Cardiac muscle cell (in vitro differentiated cells and primary cell): Measurements from ENCODE around the gene PTP4A2. TPM values are rescaled to one million over a fixed set of nuclear protein-coding genes. Genes with fewer than 3 reads are reported as not detected.

Experiments
- DNase-seq, 2 donors: peaks; one replicate each; pipeline versions ENCODE4 v3.0.0 to v3.0.0-alpha.2; 2010 to 2017; ENCODE audit warnings: low read depth in 1 of 2, low spot score in 1 of 2
- H3K27ac ChIP-seq: fragments of 200-600 bp; sonication (generic); 2 replicates; pipeline ENCODE4 v1.5.1; 2016
- H3K27me3 ChIP-seq: fragments of 200-600 bp; sonication (generic); 2 replicates; pipeline ENCODE4 v1.6.0; 2016; ENCODE audit warnings: control low read depth
- H3K36me3 ChIP-seq: fragments of 200-600 bp; sonication (generic); 2 replicates; pipeline ENCODE4 v1.5.1; 2016; ENCODE audit warnings: control low read depth
- H3K4me1 ChIP-seq: fragments of 200-600 bp; sonication (generic); 2 replicates; pipeline ENCODE4 v1.8.1; 2017; ENCODE audit warnings: low read depth, mild to moderate bottlenecking, mixed run types
- H3K4me3 ChIP-seq: fragments of 200-600 bp; sonication (generic); 2 replicates; pipeline ENCODE4 v1.5.1; 2016; ENCODE audit warnings: mild to moderate bottlenecking
- H3K9me3 ChIP-seq: fragments of 200-600 bp; sonication (generic); 2 replicates; pipeline ENCODE4 v1.5.1; 2017; ENCODE audit warnings: low read depth, mild to moderate bottlenecking, control low read depth
- CTCF ChIP-seq: IDR thresholded peaks from 2 replicates; pipeline ENCODE4 v1.5.1; 2012; ENCODE audit warnings: low read depth, mild to moderate bottlenecking, low read length
- polyA plus RNA-seq: library from polyadenylated mRNA; unstranded; fragments of >200 nt; fragmentation: Nextera tagmentation; extraction: Ambion mirVana; gene quantifications from 2 replicates; pipeline ENCODE4 v1.2.1, GENCODE V29; 2016
- total RNA-seq: library from RNA; depleted of rRNA; stranded (reverse); fragments of >200 nt; gene quantifications from 2 replicates; pipeline ENCODE4 v1.2.3, GENCODE V29; 2016

The PTP4A2 gene
- total and polyA plus RNA-seq, 2 experiments from 2014 or later = 161 to 285 TPM

- no peaks in the 10 kb centered on the region for H3K9me3 ChIP-seq
- no peak for DNase-seq
- H3K36me3 ChIP-seq = no peaks in the 10 kb centered on the region
- H3K4me1 ChIP-seq = peaks cover 7% of the 10 kb centered on the region
- H3K27me3 ChIP-seq = no peaks in the 10 kb centered on the region
- H3K4me3 ChIP-seq = no peak overlapping the region
- no peak overlapping the region for H3K27ac ChIP-seq
- TF ChIP-seq CTCF = no peak
Observed at GRCh38 chr1:31866450-31867032, 71.6 kb downstream of the PTP4A2 start.

GRCh38 chr1:31865728-31866449 is 72.3 kb downstream of the PTP4A2 start:
- no peak for TF ChIP-seq CTCF
- Histone ChIP-seq H3K36me3 (no peaks in the 10 kb centered on the region), H3K9me3 (no peaks in the 10 kb centered on the region), H3K27me3 (no peaks in the 10 kb centered on the region), H3K4me3 (no peak overlapping the region), H3K27ac (no peak overlapping the region), H3K4me1 (peaks cover 7% of the 10 kb centered on the region)
- DNase-seq = no peak

- Histone ChIP-seq H3K27me3 (no peaks in the 10 kb centered on the region), H3K4me3 (no peak overlapping the region), H3K27ac (no peak overlapping the region), H3K9me3 (no peaks in the 10 kb centered on the region), H3K4me1 (peaks cover 7% of the 10 kb centered on the region), H3K36me3 (no peaks in the 10 kb centered on the region)
- TF ChIP-seq CTCF = no peak
- DNase-seq = no peak
Observed at GRCh38 chr1:31862071-31862470, 76.1 kb downstream of the PTP4A2 start.

GRCh38 chr1:31861346-31861745 is 76.8 kb downstream of the PTP4A2 start:
- H3K9me3 ChIP-seq = no peaks in the 10 kb centered on the region
- H3K27ac ChIP-seq = no peak overlapping the region
- no peak for DNase-seq
- H3K27me3 ChIP-seq = no peaks in the 10 kb centered on the region
- TF ChIP-seq CTCF = no peak
- no peaks in the 10 kb centered on the region for H3K36me3 ChIP-seq
- H3K4me3 ChIP-seq = no peak overlapping the region
- peaks cover 3% of the 10 kb centered on the region for H3K4me1 ChIP-seq

- Histone ChIP-seq H3K36me3 (no peaks in the 10 kb centered on the region), H3K4me3 (no peak overlapping the region), H3K27ac (no peak overlapping the region), H3K9me3 (no peaks in the 10 kb centered on the region), H3K27me3 (no peaks in the 10 kb centered on the region), H3K4me1 (peaks cover 3% of the 10 kb centered on the region)
- no peak for DNase-seq
- no peak for TF ChIP-seq CTCF
Observed at GRCh38 chr1:31860581-31860980, 77.6 kb downstream of the PTP4A2 start.
